GM18526 (cell line): ENCODE measurements around the gene FST.

Source experiments
- POLR2A ChIP-seq: IDR thresholded peaks from 3 replicates; pipeline ENCODE4 v1.6.1; 2011; ENCODE audit not compliant: insufficient read length; ENCODE audit errors: extremely low read depth

Gene FST

GRCh38 chr5:53469946-53470687 lies 10.3 kb upstream of the FST start:
- TF ChIP-seq POLR2A, result no peak

GRCh38 chr5:53472279-53472678 lies 8.2 kb upstream of the FST start:
- TF ChIP-seq POLR2A, result no peak

GRCh38 chr5:53472720-53473510 lies 7.5 kb upstream of the FST start:
- no peak for TF ChIP-seq POLR2A

GRCh38 chr5:53473633-53474032 lies 6.8 kb upstream of the FST start:
- TF ChIP-seq POLR2A, result no peak

GRCh38 chr5:53475320-53475719 lies 5.1 kb upstream of the FST start:
- TF ChIP-seq POLR2A, result no peak

GRCh38 chr5:53476019-53476418 lies 4.4 kb upstream of the FST start:
- no peak for TF ChIP-seq POLR2A

GRCh38 chr5:53476531-53477480 lies 3.6 kb upstream of the FST start:
- TF ChIP-seq POLR2A, result no peak

GRCh38 chr5:53478411-53479044 lies 1.9 kb upstream of the FST start:
- no peak for TF ChIP-seq POLR2A

- TF ChIP-seq POLR2A, result no peak
Observed at GRCh38 chr5:53479045-53479589, 1.3 kb upstream of the FST start.

- TF ChIP-seq POLR2A, result no peak
Observed at GRCh38 chr5:53479590-53480415, 626 bp upstream of the FST start.

- TF ChIP-seq POLR2A, result no peak
Observed at GRCh38 chr5:53481159-53481886, 894 bp downstream of the FST start.

GRCh38 chr5:53481887-53482716 lies 1.7 kb downstream of the FST start:
- TF ChIP-seq POLR2A, result no peak
